GM21390 (cell line): ENCODE data around the gene MPPED1.

Experiments used
- ATAC-seq: cut with Tn5 transposase; IDR thresholded peaks from one replicate; pipeline ENCODE4 v1.9.1; 2021; ENCODE audit not compliant: unreplicated experiment

MPPED1 gene

GRCh38 chr22:43446037-43446803 is 34.4 kb downstream of the MPPED1 start:
- no peak for ATAC-seq

- ATAC-seq: no peak
These were observed 35.1 kb downstream of the MPPED1 start for GRCh38 chr22:43446916-43447315.

GRCh38 chr22:43447380-43447779 is 35.6 kb downstream of the MPPED1 start:
- no peak for ATAC-seq

- no peak for ATAC-seq
These were observed 36.2 kb downstream of the MPPED1 start for GRCh38 chr22:43448048-43448447.

- ATAC-seq: no peak
These were observed 37.5 kb downstream of the MPPED1 start for GRCh38 chr22:43449205-43449830.

- no peak for ATAC-seq
These were observed 38.0 kb downstream of the MPPED1 start for GRCh38 chr22:43449831-43450225.

- no peak for ATAC-seq
These were observed 39.7 kb downstream of the MPPED1 start for GRCh38 chr22:43451371-43452050.

GRCh38 chr22:43455846-43456245 is 44.0 kb downstream of the MPPED1 start:
- ATAC-seq: no peak

- ATAC-seq: no peak
These were observed 45.2 kb downstream of the MPPED1 start for GRCh38 chr22:43457002-43457401.

- no peak for ATAC-seq
These were observed 50.9 kb downstream of the MPPED1 start for GRCh38 chr22:43462701-43463100.

- no peak for ATAC-seq
These were observed 53.0 kb downstream of the MPPED1 start for GRCh38 chr22:43464809-43465208.

- ATAC-seq: no peak
These were observed 53.6 kb downstream of the MPPED1 start for GRCh38 chr22:43465291-43466015.

GRCh38 chr22:43466710-43467109 is 54.9 kb downstream of the MPPED1 start:
- ATAC-seq: no peak

GRCh38 chr22:43467216-43467940 is 55.6 kb downstream of the MPPED1 start:
- no peak for ATAC-seq

- no peak for ATAC-seq
These were observed 58.4 kb downstream of the MPPED1 start for GRCh38 chr22:43470253-43470652.

GRCh38 chr22:43470941-43471585 is 59.2 kb downstream of the MPPED1 start:
- ATAC-seq: no peak

GRCh38 chr22:43471606-43472135 is 59.9 kb downstream of the MPPED1 start:
- ATAC-seq: no peak

- no peak for ATAC-seq
These were observed 61.2 kb downstream of the MPPED1 start for GRCh38 chr22:43473031-43473430.

- no peak for ATAC-seq
These were observed 61.6 kb downstream of the MPPED1 start for GRCh38 chr22:43473441-43473840.
